Peyer's patch (tissue), 4 donors: ENCODE measurements around the gene PPA1.
"Not testable (repeated sequence)": the region's sequence is repeated elsewhere in the genome, so short reads cannot be mapped to it uniquely, and the experiment has no call there.

Source experiments
- POLR2A ChIP-seq, 2 donors: fragments of 450-650 bp; IDR thresholded peaks; one replicate each; pipeline ENCODE4 v1.5.1; 2017; ENCODE audit warnings: antibody characterized with exemption in 2 of 2, mild to moderate bottlenecking in 2 of 2, moderate library complexity in 2 of 2
- TF ChIP-seq, protein P1 (sequence below), 6 experiments: fragments of 450-650 bp in 4 of 6; fragments of 200-600 bp in 2 of 6; sonication (generic) in 1 of 6; IDR thresholded peaks; one replicate each; pipeline ENCODE4 v1.5.1; 2017 to 2019; ENCODE audit warnings: antibody characterized with exemption in 6 of 6, mild to moderate bottlenecking in 3 of 6, moderate library complexity in 1 of 6

- TF ChIP-seq, protein P1, sequence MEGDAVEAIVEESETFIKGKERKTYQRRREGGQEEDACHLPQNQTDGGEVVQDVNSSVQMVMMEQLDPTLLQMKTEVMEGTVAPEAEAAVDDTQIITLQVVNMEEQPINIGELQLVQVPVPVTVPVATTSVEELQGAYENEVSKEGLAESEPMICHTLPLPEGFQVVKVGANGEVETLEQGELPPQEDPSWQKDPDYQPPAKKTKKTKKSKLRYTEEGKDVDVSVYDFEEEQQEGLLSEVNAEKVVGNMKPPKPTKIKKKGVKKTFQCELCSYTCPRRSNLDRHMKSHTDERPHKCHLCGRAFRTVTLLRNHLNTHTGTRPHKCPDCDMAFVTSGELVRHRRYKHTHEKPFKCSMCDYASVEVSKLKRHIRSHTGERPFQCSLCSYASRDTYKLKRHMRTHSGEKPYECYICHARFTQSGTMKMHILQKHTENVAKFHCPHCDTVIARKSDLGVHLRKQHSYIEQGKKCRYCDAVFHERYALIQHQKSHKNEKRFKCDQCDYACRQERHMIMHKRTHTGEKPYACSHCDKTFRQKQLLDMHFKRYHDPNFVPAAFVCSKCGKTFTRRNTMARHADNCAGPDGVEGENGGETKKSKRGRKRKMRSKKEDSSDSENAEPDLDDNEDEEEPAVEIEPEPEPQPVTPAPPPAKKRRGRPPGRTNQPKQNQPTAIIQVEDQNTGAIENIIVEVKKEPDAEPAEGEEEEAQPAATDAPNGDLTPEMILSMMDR (IDR thresholded peaks at IDR 0.05), result not testable (repeated sequence)
- TF ChIP-seq POLR2A (IDR thresholded peaks at IDR 0.05), result not testable (repeated sequence)
These were observed 4.8 kb upstream of the PPA1 start for GRCh38 chr10:70237958-70238536.
